H9 (cell line): Measurements from ENCODE around the gene FFAR1. TPM values are rescaled to one million over a fixed set of nuclear protein-coding genes. Genes with fewer than 3 reads are reported as not detected.

Experiments
- DNase-seq: peaks from one replicate; pipeline ENCODE4 v3.0.0-alpha.2; 2017
- H2AFZ ChIP-seq: one replicate; pipeline ENCODE4 v1.6.1; 2013; ENCODE audit warnings: mild to moderate bottlenecking, low read length, control low read depth, moderate library complexity
- H2AK5ac ChIP-seq: 2 replicates; pipeline ENCODE4 v1.6.1; 2013; ENCODE audit warnings: low read length, control low read depth, mixed read lengths; ENCODE audit not compliant: insufficient read length
- H2BK120ac ChIP-seq: one replicate; pipeline ENCODE4 v1.6.1; 2013; ENCODE audit warnings: low read depth, mild to moderate bottlenecking, low read length, control low read depth, inconsistent platforms; ENCODE audit not compliant: poor library complexity, severe bottlenecking
- H2BK12ac ChIP-seq: 2 replicates; pipeline ENCODE4 v1.6.1; 2013; ENCODE audit warnings: low read length, control low read depth, mixed read lengths, low read depth; ENCODE audit not compliant: insufficient read length
- H2BK15ac ChIP-seq: 2 replicates; pipeline ENCODE4 v1.6.1; 2013; ENCODE audit warnings: low read depth, low read length, control low read depth
- H2BK20ac ChIP-seq: one replicate; pipeline ENCODE4 v1.6.1; 2013; ENCODE audit warnings: low read depth, mild to moderate bottlenecking, low read length, control low read depth, inconsistent platforms; ENCODE audit not compliant: poor library complexity, severe bottlenecking
- H2BK5ac ChIP-seq: 2 replicates; pipeline ENCODE4 v1.6.1; 2013; ENCODE audit warnings: low read length, control low read depth, mixed read lengths; ENCODE audit not compliant: insufficient read length
- H3K14ac ChIP-seq: 2 replicates; pipeline ENCODE4 v1.6.1; 2013; ENCODE audit warnings: low read length, control low read depth; ENCODE audit not compliant: insufficient read depth
- H3K18ac ChIP-seq: 2 replicates; pipeline ENCODE4 v1.6.1; 2013; ENCODE audit warnings: low read depth, mild to moderate bottlenecking, mixed read lengths, low read length, control low read depth; ENCODE audit not compliant: insufficient read length
- H3K23ac ChIP-seq: 2 replicates; pipeline ENCODE4 v1.6.1; 2013; ENCODE audit warnings: low read length, control low read depth, mixed read lengths, low read depth; ENCODE audit not compliant: insufficient read length
- H3K23me2 ChIP-seq: 2 replicates; pipeline ENCODE4 v1.6.1; 2013; ENCODE audit warnings: low read depth, mild to moderate bottlenecking, mixed read lengths, low read length, control low read depth; ENCODE audit not compliant: insufficient read length, poor library complexity, severe bottlenecking
- H3K27ac ChIP-seq: 2 replicates; pipeline ENCODE4 v1.5.1; 2013; ENCODE audit warnings: low read length, control low read depth, mixed read lengths, low read depth; ENCODE audit not compliant: insufficient read length
- H3K27me3 ChIP-seq: 2 replicates; pipeline ENCODE4 v1.6.1; 2013; ENCODE audit warnings: low read length, control low read depth, inconsistent platforms; ENCODE audit not compliant: insufficient read depth
- H3K4ac ChIP-seq: 2 replicates; pipeline ENCODE4 v1.6.1; 2013; ENCODE audit warnings: low read depth, mild to moderate bottlenecking, control low read depth, inconsistent platforms, low read length, moderate library complexity
- H3K4me1 ChIP-seq: 2 replicates; pipeline ENCODE4 v1.6.1; 2013; ENCODE audit warnings: low read length, control low read depth, inconsistent platforms; ENCODE audit not compliant: insufficient read depth
- H3K4me2 ChIP-seq: 2 replicates; pipeline ENCODE4 v1.6.1; 2013; ENCODE audit warnings: low read length, control low read depth, mixed read lengths; ENCODE audit not compliant: insufficient read length, insufficient read depth
- H3K56ac ChIP-seq: 2 replicates; pipeline ENCODE4 v1.6.1; 2013; ENCODE audit warnings: low read depth, mild to moderate bottlenecking, mixed read lengths, low read length, control low read depth; ENCODE audit not compliant: insufficient read length
- H3K79me1 ChIP-seq: 2 replicates; pipeline ENCODE4 v1.6.1; 2013; ENCODE audit warnings: low read depth, mild to moderate bottlenecking, moderate library complexity, low read length, control low read depth, inconsistent platforms; ENCODE audit not compliant: insufficient read depth, poor library complexity, severe bottlenecking
- H3K79me2 ChIP-seq: 2 replicates; pipeline ENCODE4 v1.6.1; 2013; ENCODE audit warnings: low read length, control low read depth, inconsistent platforms; ENCODE audit not compliant: insufficient read depth
- H3K9ac ChIP-seq: 2 replicates; pipeline ENCODE4 v1.6.1; 2013; ENCODE audit warnings: low read length, control low read depth, mixed read lengths; ENCODE audit not compliant: insufficient read length; ENCODE audit errors: extremely low read depth
- H3K9me3 ChIP-seq: one replicate; pipeline ENCODE4 v1.6.1; 2013; ENCODE audit warnings: low read depth, low read length, inconsistent platforms; ENCODE audit not compliant: control insufficient read depth
- H3T11ph ChIP-seq: one replicate; pipeline ENCODE4 v1.6.1; 2013; ENCODE audit warnings: mild to moderate bottlenecking, low read length, control low read depth, inconsistent platforms
- H4K20me1 ChIP-seq: one replicate; pipeline ENCODE4 v1.6.1; 2013; ENCODE audit not compliant: control insufficient read depth, insufficient read length, insufficient read depth
- H4K5ac ChIP-seq: 2 replicates; pipeline ENCODE4 v1.6.1; 2013; ENCODE audit warnings: low read depth, mild to moderate bottlenecking, mixed read lengths, low read length, control low read depth; ENCODE audit not compliant: insufficient read length
- H4K8ac ChIP-seq: replicated peaks from 2 replicates; pipeline ENCODE4 v1.6.1; 2013; ENCODE audit warnings: low read length, control low read depth, mixed read lengths, low read depth; ENCODE audit not compliant: insufficient read length
- H4K91ac ChIP-seq: 2 replicates; pipeline ENCODE4 v1.6.1; 2013; ENCODE audit warnings: low read depth, mild to moderate bottlenecking, moderate library complexity, mixed read lengths, low read length, control low read depth; ENCODE audit not compliant: insufficient read length
- H3K27ac Mint-ChIP-seq, 3 experiments: 2 replicates in 2 of 3; 3 replicates in 1 of 3; pipeline ENCODE4 v1.8.0; 2020 to 2021; ENCODE audit warnings: mixed read lengths in 3 of 3, mild to moderate bottlenecking in 1 of 3, moderate library complexity in 1 of 3
- H3K27me3 Mint-ChIP-seq: 2 replicates; pipeline ENCODE4 v1.8.0; 2021; ENCODE audit warnings: low read depth, mild to moderate bottlenecking, moderate library complexity, mixed read lengths
- H3K36me3 Mint-ChIP-seq, 3 experiments: 2 replicates in 2 of 3; 3 replicates in 1 of 3; pipeline ENCODE4 v1.8.0; 2020 to 2021; ENCODE audit warnings: low read depth in 3 of 3, mixed read lengths in 3 of 3; ENCODE audit not compliant: insufficient read depth in 1 of 3
- H3K4me1 Mint-ChIP-seq, 2 experiments: 2 replicates each; pipeline ENCODE4 v1.8.0; 2020; ENCODE audit warnings: mixed read lengths in 2 of 2
- H3K4me3 Mint-ChIP-seq, 2 experiments: 2 replicates in 1 of 2; 3 replicates in 1 of 2; pipeline ENCODE4 v1.8.0; 2020 to 2021; ENCODE audit warnings: mild to moderate bottlenecking in 2 of 2, mixed read lengths in 2 of 2, moderate library complexity in 1 of 2
- H3K9me3 Mint-ChIP-seq, 2 experiments: 2 replicates in 1 of 2; 3 replicates in 1 of 2; pipeline ENCODE4 v1.8.0; 2020; ENCODE audit warnings: mild to moderate bottlenecking in 2 of 2, mixed read lengths in 2 of 2, moderate library complexity in 1 of 2
- CTCF ChIP-seq: fragments of 200-600 bp; sonication (generic); conservative IDR thresholded peaks from 3 replicates; pipeline ENCODE4 v1.8.0; 2021; ENCODE audit warnings: antibody characterized with exemption, mild to moderate bottlenecking
- WGBS: extraction: QIAGEN DNeasy Blood & Tissue Kit; methylation state at CpG from one replicate; pipeline ENCODE4 v1.1.7; 2013; ENCODE audit warnings: missing lambda C conversion rate, low lambda C conversion rate, mixed read lengths; ENCODE audit not compliant: insufficient read length; ENCODE audit errors: extremely low coverage; 5-methylcytosine and 5-hydroxymethylcytosine counted together
- total RNA-seq: library from RNA; stranded (reverse); gene quantifications from 2 replicates; pipeline ENCODE4 v1.2.1, GENCODE V29; 2021

FFAR1 gene
- total RNA-seq, 1 experiment from 2014 or later, result not detected

GRCh38 chr19:35351411-35352176 lies 3.9 kb downstream of the FFAR1 start:
- no peak for TF ChIP-seq CTCF
- Histone ChIP-seq H2BK20ac (no peak overlapping the region), H3K79me2 (no peaks in the 10 kb centered on the region), H3K9ac (no peak overlapping the region), H2BK12ac (no peak overlapping the region), H2BK5ac (no peak overlapping the region), H3K56ac (no peak overlapping the region), H4K91ac (no peak overlapping the region), H3K23ac (no peak overlapping the region), H3K4me2 (no peak overlapping the region), H4K5ac (no peak overlapping the region), H3K27me3 (no peaks in the 10 kb centered on the region), H3K27ac (no peak overlapping the region), H3K18ac (no peak overlapping the region), H3K4me1 (no peaks in the 10 kb centered on the region; the same call in 1 of the 2 replicates), H3K4ac (no peak overlapping the region), H3K79me1 (no peaks in the 10 kb centered on the region), H2BK120ac (no peak overlapping the region), H4K8ac (no peak overlapping the region), H2AK5ac (no peak overlapping the region), H3K9me3 (no peaks in the 10 kb centered on the region), H3K14ac (no peak overlapping the region), H2BK15ac (no peak overlapping the region), H4K20me1 (no peaks in the 10 kb centered on the region), H3K23me2 (peaks cover 4% of the 10 kb centered on the region), H3T11ph (no peak overlapping the region), H2AFZ (no peak overlapping the region)
- Mint-ChIP-seq H3K36me3 (no peaks in the 10 kb centered on the region; a peak in 1 of 7 replicates), H3K4me3 (no peak overlapping the region), H3K27me3 (peaks cover 35% of the 10 kb centered on the region), H3K27ac (no peak overlapping the region), H3K4me1 (peaks cover 9 to 18% of the 10 kb centered on the region in 2 experiments), H3K9me3 (no peaks in the 10 kb centered on the region)
- WGBS, result no CpG with 5 or more reads among the region's 47 CpGs
- DNase-seq, result no peak
